NT2/D1 (cell line): ENCODE data around the gene ACP5.

Source experiments
- DNase-seq: peaks from one replicate; pipeline ENCODE4 v3.0.0-alpha.2; 2011; ENCODE audit warnings: low read depth, low spot score
- H3K27me3 ChIP-seq: 2 replicates; pipeline ENCODE4 v1.6.0; 2011; ENCODE audit warnings: mild to moderate bottlenecking; ENCODE audit not compliant: insufficient read length, insufficient read depth
- H3K36me3 ChIP-seq: 2 replicates; pipeline ENCODE4 v1.6.1; 2011; ENCODE audit warnings: mild to moderate bottlenecking, low read length, mixed read lengths; ENCODE audit not compliant: insufficient read depth, insufficient read length
- H3K4me1 ChIP-seq: 2 replicates; pipeline ENCODE4 v1.5.1; 2011; ENCODE audit not compliant: insufficient read depth, insufficient read length
- H3K4me3 ChIP-seq: 2 replicates; pipeline ENCODE4 v1.5.1; 2011; ENCODE audit warnings: low read depth; ENCODE audit not compliant: insufficient read length
- H3K9ac ChIP-seq: 2 replicates; pipeline ENCODE4 v1.6.0; 2011; ENCODE audit warnings: low read depth; ENCODE audit not compliant: insufficient read length
- H3K9me3 ChIP-seq: 2 replicates; pipeline ENCODE4 v1.5.1; 2011; ENCODE audit warnings: mild to moderate bottlenecking, low read length; ENCODE audit not compliant: insufficient read depth
- SUZ12 ChIP-seq: IDR thresholded peaks from 2 replicates; pipeline ENCODE4 v1.6.1; 2011; ENCODE audit not compliant: insufficient read length, insufficient read depth; ENCODE audit errors: extremely low read depth
- YY1 ChIP-seq: IDR thresholded peaks from 2 replicates; pipeline ENCODE4 v1.6.1; 2011; ENCODE audit not compliant: insufficient read length, insufficient read depth
- ZNF274 ChIP-seq: IDR thresholded peaks from 2 replicates; pipeline ENCODE4 v1.6.1; 2011; ENCODE audit warnings: mild to moderate bottlenecking, low read depth, low read length

Gene ACP5

DNA sequence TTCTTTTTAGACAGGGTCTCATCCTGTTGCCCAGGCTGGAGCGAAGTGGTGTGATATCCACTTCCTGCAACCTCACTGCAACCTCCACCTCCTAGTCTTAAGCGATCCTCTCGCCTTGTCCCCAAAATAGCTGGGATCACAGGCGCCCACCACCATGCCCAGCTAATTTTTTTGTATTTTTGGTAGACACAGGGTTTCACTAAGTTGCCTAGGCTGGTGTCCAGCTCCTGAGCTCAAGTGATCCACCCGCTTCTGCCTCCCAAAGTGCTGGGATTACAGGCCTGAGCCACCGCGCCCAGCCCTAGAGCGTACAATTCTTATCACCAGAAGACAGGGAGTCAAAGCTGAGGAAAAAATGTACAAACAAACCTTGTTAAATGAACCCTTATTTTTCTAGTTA, 13.9 kb downstream of the ACP5 start:
- TF ChIP-seq SUZ12, result no peak
- H3K9ac ChIP-seq, result no peak overlapping the region
- H3K4me1 ChIP-seq, result no peaks in the 10 kb centered on the region
- no peak overlapping the region for H3K4me3 ChIP-seq
- no peak for DNase-seq
- H3K36me3 ChIP-seq, result no peaks in the 10 kb centered on the region
- no peaks in the 10 kb centered on the region for H3K27me3 ChIP-seq
- H3K9me3 ChIP-seq, result no peaks in the 10 kb centered on the region

- H3K4me3 ChIP-seq, result no peak overlapping the region
- H3K27me3 ChIP-seq, result no peaks in the 10 kb centered on the region
- peaks cover 21% of the 10 kb centered on the region for H3K36me3 ChIP-seq
- peak; percentile 80 for DNase-seq
- H3K4me1 ChIP-seq, result peaks cover 3% of the 10 kb centered on the region
- no peak for TF ChIP-seq SUZ12
- no peak for TF ChIP-seq YY1
- no peak for TF ChIP-seq ZNF274
- no peak overlapping the region for H3K9ac ChIP-seq
- H3K9me3 ChIP-seq, result no peaks in the 10 kb centered on the region
Measured at GRCh38 chr19:11560404-11561051, 16.9 kb downstream of the ACP5 start.

- Histone ChIP-seq H3K4me1 (peaks cover 3% of the 10 kb centered on the region), H3K9me3 (no peaks in the 10 kb centered on the region)
- TF ChIP-seq ZNF274 (no peak), SUZ12 (no peak), YY1 (no peak)
Measured at GRCh38 chr19:11558881-11559828, 18.3 kb downstream of the ACP5 start, which contains the start of gene ELOF1. Gene ELOF1 (minus strand): TSS chr19:11559230. CDS start chr19:11554347, 4,883 bp downstream.

DNA sequence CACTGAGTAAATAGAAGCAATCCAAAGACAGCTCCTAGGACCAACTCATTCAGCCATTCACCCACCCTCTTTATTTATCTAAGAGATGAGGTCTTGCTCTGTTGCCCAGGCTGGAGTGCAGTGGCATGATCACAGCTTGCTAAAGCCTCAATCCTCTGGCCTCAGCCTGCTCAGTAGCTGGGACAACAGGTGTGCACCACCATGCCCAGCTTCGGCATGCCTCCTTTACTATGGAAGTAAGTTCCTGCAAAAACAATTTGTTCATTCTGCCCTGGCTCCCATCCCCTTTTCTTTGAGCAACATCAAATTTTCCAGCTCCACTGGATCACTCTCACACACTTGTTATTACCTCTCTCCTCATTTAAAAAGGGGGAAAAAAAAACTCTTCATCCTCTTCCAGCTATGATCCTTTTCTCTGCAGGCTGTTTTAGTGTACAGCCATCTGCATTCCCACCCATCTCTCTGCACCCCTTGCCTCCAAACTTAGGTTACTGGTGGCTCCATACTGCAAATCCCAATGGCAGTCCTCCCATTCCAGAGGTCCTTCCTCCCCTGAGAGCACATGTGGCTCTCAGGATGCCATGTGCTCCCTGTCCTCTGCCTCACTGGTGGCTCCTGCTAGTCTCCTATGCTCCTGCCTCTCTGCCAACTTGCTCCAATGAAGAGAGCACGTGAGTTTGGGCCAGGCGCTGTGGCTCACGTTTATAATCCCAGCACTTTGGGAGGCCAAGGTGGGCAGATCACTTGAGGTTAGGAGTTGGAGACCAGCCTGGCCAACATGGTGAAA, 20.6 kb downstream of the ACP5 start:
- Histone ChIP-seq H3K9ac (no peak overlapping the region), H3K36me3 (peaks cover 56% of the 10 kb centered on the region), H3K27me3 (no peaks in the 10 kb centered on the region), H3K4me1 (peaks cover 4% of the 10 kb centered on the region), H3K9me3 (no peaks in the 10 kb centered on the region), H3K4me3 (no peak overlapping the region)
- TF ChIP-seq SUZ12 (no peak), YY1 (no peak), ZNF274 (no peak)
- no peak for DNase-seq

More at GRCh38 chr19:11558881-11559828, 18.3 kb downstream of the ACP5 start, which contains the start of gene ELOF1:
- H3K4me3 ChIP-seq, result peak within 1 kb of the TSS; percentile 99
- no peaks in the 10 kb centered on the region for H3K27me3 ChIP-seq
- peaks cover 33% of the 10 kb centered on the region for H3K36me3 ChIP-seq
- peak; percentile 99 for DNase-seq
- H3K9ac ChIP-seq, result peak within 1 kb of the TSS; percentile 99

DNA sequence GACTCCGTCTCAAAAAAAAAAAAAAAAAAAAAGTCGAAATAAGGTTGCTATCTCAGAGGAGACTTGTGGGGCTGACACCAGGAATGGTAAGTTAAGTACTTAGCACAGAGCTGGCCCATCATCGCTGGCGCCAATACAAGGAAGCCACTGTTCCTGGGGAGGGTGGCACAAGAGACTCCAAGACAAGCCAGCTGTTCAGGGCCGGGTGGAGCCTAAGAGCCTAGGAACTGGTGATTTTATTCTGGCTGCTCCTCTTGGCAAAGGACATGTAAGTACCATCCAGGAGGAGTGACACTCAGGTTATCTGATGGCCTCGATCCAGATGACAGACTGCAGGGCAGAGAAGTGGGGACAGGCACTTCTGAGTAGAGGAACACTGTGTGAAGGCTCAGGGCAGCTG, 22.2 kb downstream of the ACP5 start:
- peaks cover 4% of the 10 kb centered on the region for H3K4me1 ChIP-seq
- no peaks in the 10 kb centered on the region for H3K9me3 ChIP-seq
- no peak for DNase-seq
- TF ChIP-seq SUZ12 (no peak), ZNF274 (no peak), YY1 (no peak)
- no peaks in the 10 kb centered on the region for H3K27me3 ChIP-seq
- no peak overlapping the region for H3K4me3 ChIP-seq
- peaks cover 70% of the 10 kb centered on the region for H3K36me3 ChIP-seq
- no peak overlapping the region for H3K9ac ChIP-seq

- Histone ChIP-seq H3K4me1 (peaks cover 4% of the 10 kb centered on the region), H3K36me3 (peaks cover 81% of the 10 kb centered on the region), H3K4me3 (no peak overlapping the region), H3K27me3 (no peaks in the 10 kb centered on the region), H3K9ac (no peak overlapping the region), H3K9me3 (no peaks in the 10 kb centered on the region)
- no peak for DNase-seq
- TF ChIP-seq ZNF274 (no peak), SUZ12 (no peak)
Measured at GRCh38 chr19:11554160-11554559, 23.3 kb downstream of the ACP5 start.
